BLaER1 (cell line): ENCODE data around the gene HMSD.
A peak's percentile ranks its signal among the peaks of the same experiment; 100 is the strongest.
"Not testable (repeated sequence)": the region's sequence is repeated elsewhere in the genome, so short reads cannot be mapped to it uniquely, and the experiment has no call there.

Experiments used
- H3K27ac ChIP-seq: shearing (Covaris generic); formaldehyde crosslinking; 2 replicates; pipeline ENCODE4 v1.8.1; 2022
- H3K27me3 ChIP-seq: shearing (Covaris generic); formaldehyde crosslinking; 2 replicates; pipeline ENCODE4 v1.8.1; 2022
- H3K36me3 ChIP-seq: shearing (Covaris generic); formaldehyde crosslinking; 2 replicates; pipeline ENCODE4 v1.8.1; 2022
- H3K4me1 ChIP-seq: shearing (Covaris generic); formaldehyde crosslinking; 2 replicates; pipeline ENCODE4 v1.8.1; 2022
- H3K4me2 ChIP-seq: shearing (Covaris generic); formaldehyde crosslinking; 2 replicates; pipeline ENCODE4 v1.8.1; 2022
- H3K4me3 ChIP-seq: shearing (Covaris generic); formaldehyde crosslinking; 2 replicates; pipeline ENCODE4 v1.8.1; 2022
- H3K9ac ChIP-seq: shearing (Covaris generic); formaldehyde crosslinking; 2 replicates; pipeline ENCODE4 v1.8.1; 2022
- H3K9me3 ChIP-seq: shearing (Covaris generic); formaldehyde crosslinking; 2 replicates; pipeline ENCODE4 v1.8.1; 2022
- H4K20me1 ChIP-seq: shearing (Covaris generic); formaldehyde crosslinking; 2 replicates; pipeline ENCODE4 v1.8.1; 2022
- Cebpa-rat ChIP-seq: shearing (Covaris generic); IDR thresholded peaks from 2 replicates; pipeline ENCODE4 v1.8.1; 2022

Gene HMSD

GRCh38 chr18:63924551-63924950, 24.6 kb upstream of the HMSD start:
- Histone ChIP-seq H3K9me3 (no peaks in the 10 kb centered on the region), H3K36me3 (no peaks in the 10 kb centered on the region), H3K27ac (no peak overlapping the region), H3K9ac (no peak overlapping the region), H3K4me1 (peaks cover 6% of the 10 kb centered on the region; the same call in 1 of the 2 replicates), H3K4me2 (no peak overlapping the region), H4K20me1 (no peaks in the 10 kb centered on the region), H3K4me3 (no peak overlapping the region), H3K27me3 (no peaks in the 10 kb centered on the region)
- no peak for TF ChIP-seq Cebpa-rat

- no peaks in the 10 kb centered on the region for H3K9me3 ChIP-seq
- H3K4me1 ChIP-seq: peaks cover 6% of the 10 kb centered on the region; the same call in 1 of the 2 replicates
- no peak overlapping the region; the same call in 1 of the 2 replicates for H3K4me2 ChIP-seq
- no peaks in the 10 kb centered on the region for H3K27me3 ChIP-seq
- no peak overlapping the region for H3K27ac ChIP-seq
- TF ChIP-seq Cebpa-rat: no peak
- H3K4me3 ChIP-seq: no peak overlapping the region
- no peaks in the 10 kb centered on the region for H4K20me1 ChIP-seq
- H3K36me3 ChIP-seq: no peaks in the 10 kb centered on the region
- no peak overlapping the region for H3K9ac ChIP-seq
Measured at GRCh38 chr18:63928331-63928730, 20.8 kb upstream of the HMSD start.

DNA sequence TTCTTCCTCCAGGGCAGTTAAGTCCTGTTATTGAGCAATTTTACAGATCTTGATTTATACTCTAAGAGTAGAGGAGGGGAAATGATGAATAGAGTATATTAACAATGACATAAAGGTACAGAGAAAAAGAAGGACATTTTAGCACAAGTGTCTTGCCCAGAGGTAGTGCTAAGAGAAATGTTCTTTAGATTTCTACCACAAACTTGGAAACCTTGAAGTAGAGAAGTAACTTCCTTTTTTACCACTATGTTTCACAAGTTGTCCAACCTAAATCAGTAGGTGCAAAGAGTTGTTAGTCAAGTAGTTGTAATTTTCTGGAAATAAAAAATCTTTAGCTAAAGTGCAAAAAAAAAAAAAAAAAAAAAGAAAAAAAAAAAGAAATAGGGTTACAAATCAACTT, 19.7 kb upstream of the HMSD start:
- not testable (repeated sequence) for H3K9ac ChIP-seq, H3K36me3 ChIP-seq, H3K27ac ChIP-seq, H4K20me1 ChIP-seq, H3K4me2 ChIP-seq, H3K4me3 ChIP-seq, H3K4me1 ChIP-seq, H3K27me3 ChIP-seq, H3K9me3 ChIP-seq

DNA sequence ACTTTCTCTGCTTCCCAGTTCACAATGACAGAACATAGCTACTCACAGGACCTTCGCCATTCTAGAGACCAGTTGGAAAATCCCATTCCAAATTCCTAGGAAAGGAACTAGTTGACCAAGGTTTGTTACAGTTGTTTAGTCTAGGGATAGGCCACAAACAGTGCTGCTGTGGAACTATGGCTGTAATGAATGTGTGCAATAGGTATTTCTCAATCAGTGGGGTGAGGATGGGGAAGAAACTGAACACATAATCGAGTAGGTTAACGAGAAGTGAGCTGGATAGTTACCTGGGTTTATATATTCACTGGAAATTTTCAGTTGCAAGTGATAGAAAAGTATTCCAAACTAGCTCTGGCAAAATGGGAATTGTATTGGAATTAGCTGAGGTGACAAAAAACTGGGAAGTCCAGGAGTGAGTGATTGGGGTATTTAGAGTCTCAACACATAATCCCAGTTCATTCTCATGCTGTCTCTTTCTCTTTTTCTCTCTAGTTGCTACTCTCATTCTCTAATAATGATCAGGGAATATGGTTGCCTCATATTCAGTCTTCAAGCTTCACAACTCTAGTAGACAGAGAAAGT, 18.2 kb upstream of the HMSD start:
- peaks cover 6% of the 10 kb centered on the region; the same call in 1 of the 2 replicates for H3K4me1 ChIP-seq
- TF ChIP-seq Cebpa-rat: no peak
- no peak overlapping the region for H3K4me3 ChIP-seq
- H4K20me1 ChIP-seq: no peaks in the 10 kb centered on the region
- H3K9me3 ChIP-seq: no peaks in the 10 kb centered on the region
- no peaks in the 10 kb centered on the region for H3K27me3 ChIP-seq
- no peaks in the 10 kb centered on the region for H3K36me3 ChIP-seq
- no peak overlapping the region for H3K9ac ChIP-seq
- no peak overlapping the region for H3K27ac ChIP-seq
- H3K4me2 ChIP-seq: no peak overlapping the region

DNA sequence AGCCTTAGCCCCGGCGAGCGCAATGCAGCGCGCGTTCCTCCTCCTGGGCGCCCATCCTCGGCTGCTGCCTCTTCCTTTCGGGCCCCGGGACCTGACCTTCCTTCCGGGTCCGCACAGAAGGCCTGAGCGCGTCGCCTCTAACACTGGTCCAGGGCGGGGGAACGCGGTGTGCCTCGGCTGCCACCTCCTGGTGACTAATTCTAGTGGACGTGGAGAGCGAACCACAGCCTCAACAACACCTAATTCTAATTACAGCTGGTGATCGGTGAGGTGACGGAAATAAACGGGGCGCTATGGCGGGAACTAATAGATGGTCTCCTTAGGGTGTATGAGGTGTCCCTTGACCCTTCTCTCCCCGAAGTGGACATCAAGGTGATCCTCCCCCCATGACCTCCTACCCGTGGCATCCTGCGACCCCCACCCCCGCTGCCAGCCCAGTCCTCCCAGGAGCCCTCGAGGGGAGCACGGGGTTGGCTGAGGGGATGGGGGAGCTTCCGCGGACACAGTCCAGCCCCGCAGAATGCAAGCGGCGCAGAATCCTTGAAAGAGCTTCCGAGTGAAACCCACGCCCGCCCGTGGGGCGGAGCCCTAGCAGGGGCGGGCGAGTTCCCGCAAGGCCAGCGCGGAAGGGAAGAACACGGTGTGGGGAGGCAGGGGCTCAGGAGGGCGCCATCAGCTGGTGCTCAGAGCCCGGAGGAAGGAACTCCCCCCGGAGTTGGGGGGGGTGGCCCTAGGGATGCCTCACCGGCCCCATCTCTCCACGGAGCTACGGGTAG, 12.8 kb upstream of the HMSD start:
- TF ChIP-seq Cebpa-rat: no peak
- H3K27me3 ChIP-seq: peaks cover 4% of the 10 kb centered on the region; the same call in 1 of the 2 replicates
- peak overlapping the region; percentile 70 for H3K4me3 ChIP-seq
- no peaks in the 10 kb centered on the region for H3K4me1 ChIP-seq
- H3K9ac ChIP-seq: peak overlapping the region; percentile 11; the same call in 1 of the 2 replicates
- H3K27ac ChIP-seq: no peak overlapping the region
- peak overlapping the region; percentile 74 for H3K4me2 ChIP-seq
- no peaks in the 10 kb centered on the region for H3K36me3 ChIP-seq
- H4K20me1 ChIP-seq: no peaks in the 10 kb centered on the region
- H3K9me3 ChIP-seq: 0 out of 2 replicates have a peak, but pooled peaks cover 6% of the 10 kb centered on the region

- H3K27ac ChIP-seq: no peak overlapping the region
- H3K9me3 ChIP-seq: 0 out of 2 replicates have a peak, but pooled peaks cover 6% of the 10 kb centered on the region
- H4K20me1 ChIP-seq: no peaks in the 10 kb centered on the region
- H3K27me3 ChIP-seq: peaks cover 4% of the 10 kb centered on the region; the same call in 1 of the 2 replicates
- 0 out of 2 replicates have a peak overlapping the region, but pooled peaks have one; percentile 11 for H3K9ac ChIP-seq
- TF ChIP-seq Cebpa-rat: no peak
- H3K4me1 ChIP-seq: no peaks in the 10 kb centered on the region
- H3K4me2 ChIP-seq: peak overlapping the region; percentile 74
- H3K36me3 ChIP-seq: no peaks in the 10 kb centered on the region
- peak overlapping the region; percentile 70 for H3K4me3 ChIP-seq
Measured at GRCh38 chr18:63936932-63937393, 12.1 kb upstream of the HMSD start.

DNA sequence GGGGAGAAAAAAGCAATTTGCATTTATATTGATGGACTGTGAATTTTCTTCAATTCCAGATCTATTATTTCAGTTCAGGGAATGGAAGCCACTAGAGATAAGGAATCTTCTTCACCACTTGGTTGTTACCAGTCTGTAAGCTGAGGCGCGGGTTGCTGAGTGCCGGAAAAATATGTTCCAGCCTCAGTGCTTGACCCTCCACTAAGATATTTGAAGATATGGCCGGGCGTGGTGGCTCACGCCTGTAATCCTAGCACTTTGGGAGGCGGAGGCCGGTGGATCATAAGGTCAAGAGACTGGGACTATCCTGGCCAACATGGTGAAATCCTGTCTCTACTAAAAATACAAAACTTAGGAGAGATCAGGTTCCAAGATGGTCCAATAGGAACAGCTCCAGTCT, 9.1 kb upstream of the HMSD start:
- Histone ChIP-seq H3K27ac (no peak overlapping the region), H3K4me2 (no peak overlapping the region), H3K36me3 (no peaks in the 10 kb centered on the region), H4K20me1 (no peaks in the 10 kb centered on the region), H3K4me1 (no peaks in the 10 kb centered on the region), H3K9me3 (peaks cover 6% of the 10 kb centered on the region; the same call in 1 of the 2 replicates), H3K27me3 (peaks cover 4% of the 10 kb centered on the region; the same call in 1 of the 2 replicates), H3K9ac (no peak overlapping the region), H3K4me3 (no peak overlapping the region)
- no peak for TF ChIP-seq Cebpa-rat

DNA sequence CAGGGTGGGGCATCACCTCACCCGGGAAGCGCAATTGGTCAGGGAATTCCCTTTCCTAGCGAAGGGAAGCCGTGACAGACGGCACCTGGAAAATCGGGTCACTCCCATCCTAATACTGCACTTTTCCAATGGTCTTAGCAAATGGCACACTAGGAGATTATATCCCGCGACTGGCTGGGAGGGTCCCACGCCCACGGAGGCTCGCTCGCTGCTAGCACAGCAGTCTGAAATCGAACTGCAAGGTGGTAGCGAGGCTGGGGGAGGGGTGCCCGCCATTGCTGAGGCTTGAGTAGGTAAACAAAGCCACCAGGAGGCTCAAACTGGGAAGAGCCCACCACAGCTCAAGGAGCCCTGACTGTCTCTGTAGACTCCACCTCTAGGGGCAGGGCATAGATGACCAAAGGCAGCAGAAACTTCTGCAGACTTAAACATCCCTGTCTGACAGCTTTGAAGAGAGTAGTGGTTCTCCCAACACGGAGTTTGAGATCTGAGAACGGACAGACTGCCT, 8.5 kb upstream of the HMSD start:
- not testable (repeated sequence) for H4K20me1 ChIP-seq, H3K27me3 ChIP-seq, H3K4me1 ChIP-seq, H3K27ac ChIP-seq, H3K4me2 ChIP-seq, H3K9ac ChIP-seq, H3K4me3 ChIP-seq, H3K36me3 ChIP-seq
- peaks cover 10% of the 10 kb centered on the region for H3K9me3 ChIP-seq

DNA sequence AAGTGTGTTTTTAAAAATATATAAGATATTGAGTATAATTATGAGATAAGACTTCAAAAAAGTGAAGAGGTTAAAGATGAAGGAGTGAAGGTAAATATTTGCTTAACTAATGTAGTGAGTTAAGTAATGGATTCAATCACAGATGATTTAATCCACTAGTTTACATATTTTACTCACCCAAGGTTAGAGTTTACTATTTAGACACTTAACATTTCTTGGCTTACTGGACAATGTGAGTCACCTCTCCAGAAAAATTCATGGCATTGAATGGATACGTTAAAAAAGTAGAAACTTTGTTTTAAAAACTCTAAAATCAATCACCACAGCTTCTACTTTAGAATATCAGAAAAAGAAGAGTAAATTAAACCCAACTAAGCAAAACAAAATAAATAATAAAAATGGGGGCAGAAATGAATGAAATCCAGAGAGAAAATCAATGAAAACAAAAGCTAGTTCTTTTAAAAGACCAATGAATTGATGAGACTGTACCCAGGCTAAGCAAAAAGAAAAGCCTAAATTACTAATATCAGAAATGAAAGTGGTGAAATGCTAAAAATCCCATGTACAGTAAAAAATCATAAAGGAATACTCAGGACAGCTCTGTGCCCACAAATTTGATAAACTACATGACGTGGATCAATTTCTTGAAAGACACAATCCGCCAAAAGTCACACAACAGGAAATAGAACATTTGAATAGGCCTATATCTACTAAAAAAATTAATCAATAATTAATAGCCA, 1.9 kb upstream of the HMSD start:
- no peak for TF ChIP-seq Cebpa-rat
- no peaks in the 10 kb centered on the region for H3K36me3 ChIP-seq
- H3K4me2 ChIP-seq: no peak overlapping the region
- no peaks in the 10 kb centered on the region for H4K20me1 ChIP-seq
- H3K9me3 ChIP-seq: peaks cover 11% of the 10 kb centered on the region
- H3K4me3 ChIP-seq: no peak overlapping the region
- H3K4me1 ChIP-seq: no peaks in the 10 kb centered on the region
- no peaks in the 10 kb centered on the region for H3K27me3 ChIP-seq
- no peak overlapping the region for H3K9ac ChIP-seq
- H3K27ac ChIP-seq: no peak overlapping the region
